HepG2 (cell line): Measurements from ENCODE around the gene MED13. TPM values are rescaled to one million over a fixed set of nuclear protein-coding genes. Genes with fewer than 3 reads are reported as not detected.

ENCODE experiments used
- AKNA ChIP-seq: sonication (generic); formaldehyde crosslinking; IDR thresholded peaks from 2 replicates; pipeline ENCODE4 v1.4.0; 2020; ENCODE audit warnings: missing genetic modification reagents, borderline replicate concordance
- BRCA1 ChIP-seq: sonication (generic); formaldehyde crosslinking; IDR thresholded peaks from 2 replicates; pipeline ENCODE4 v1.4.0; 2020; ENCODE audit warnings: missing genetic modification reagents
- CEBPG ChIP-seq: IDR thresholded peaks from 2 replicates; pipeline ENCODE4 v1.6.1; 2016
- DNMT1 ChIP-seq: sonication (generic); formaldehyde crosslinking; IDR thresholded peaks from 2 replicates; pipeline ENCODE4 v1.5.1; 2020; ENCODE audit warnings: mild to moderate bottlenecking, missing genetic modification reagents
- GZF1 ChIP-seq: sonication (generic); formaldehyde crosslinking; IDR thresholded peaks from 2 replicates; pipeline ENCODE4 v1.5.1; 2020; ENCODE audit warnings: mild to moderate bottlenecking, missing genetic modification reagents
- HNRNPH1 ChIP-seq: fragments of 200-400 bp; formaldehyde crosslinking; optimal IDR thresholded peaks from 2 replicates; pipeline ENCODE3; 2017; ENCODE audit warnings: mild to moderate bottlenecking, low read depth, low read length
- KDM4B ChIP-seq: sonication (generic); formaldehyde crosslinking; IDR thresholded peaks from 2 replicates; pipeline ENCODE4 v1.4.0; 2020; ENCODE audit warnings: missing genetic modification reagents
- MBD4 ChIP-seq: IDR thresholded peaks from 2 replicates; pipeline ENCODE4 v1.6.1; 2012; ENCODE audit warnings: low read length, inconsistent platforms, borderline replicate concordance
- SP2 ChIP-seq: sonication (generic); formaldehyde crosslinking; IDR thresholded peaks from 2 replicates; pipeline ENCODE4 v1.5.1; 2020; ENCODE audit warnings: mild to moderate bottlenecking, missing genetic modification reagents
- SUZ12 ChIP-seq: fragments of 150-350 bp; IDR thresholded peaks from 2 replicates; pipeline ENCODE4 v1.6.1; 2014; ENCODE audit warnings: low read depth, low read length
- TFAP4 ChIP-seq: sonication (generic); IDR thresholded peaks from 2 replicates; pipeline ENCODE4 v1.6.1; 2016; ENCODE audit warnings: low read depth, borderline replicate concordance
- TFDP1 ChIP-seq: IDR thresholded peaks from 2 replicates; pipeline ENCODE4 v1.6.1; 2016; ENCODE audit warnings: missing compliant biosample characterization, missing genetic modification reagents, borderline replicate concordance
- TFDP2 ChIP-seq: sonication (generic); formaldehyde crosslinking; IDR thresholded peaks from 2 replicates; pipeline ENCODE4 v1.4.0; 2020; ENCODE audit warnings: missing genetic modification reagents
- ZC3H4 ChIP-seq: sonication (generic); formaldehyde crosslinking; IDR thresholded peaks from 2 replicates; pipeline ENCODE4 v1.4.0; 2020; ENCODE audit warnings: missing genetic modification reagents, borderline replicate concordance
- ZFP91 ChIP-seq: sonication (generic); formaldehyde crosslinking; IDR thresholded peaks from 2 replicates; pipeline ENCODE4 v1.9.0; 2022; ENCODE audit warnings: missing genetic modification reagents, mild to moderate bottlenecking, borderline replicate concordance
- ZNF138 ChIP-seq: sonication (generic); formaldehyde crosslinking; IDR thresholded peaks from 2 replicates; pipeline ENCODE4 v1.5.0; 2020; ENCODE audit warnings: mild to moderate bottlenecking, low read depth, missing genetic modification reagents
- ZNF20 ChIP-seq: sonication (generic); formaldehyde crosslinking; IDR thresholded peaks from 2 replicates; pipeline ENCODE4 v1.4.0; 2020; ENCODE audit warnings: mild to moderate bottlenecking, moderate library complexity, missing genetic modification reagents
- ZNF543 ChIP-seq: sonication (generic); formaldehyde crosslinking; IDR thresholded peaks from 2 replicates; pipeline ENCODE4 v1.4.0; 2020; ENCODE audit warnings: mild to moderate bottlenecking, missing genetic modification reagents
- ZNF644 ChIP-seq: IDR thresholded peaks from 2 replicates; pipeline ENCODE4 v1.6.1; 2016; ENCODE audit warnings: low read depth
- ZNF850 ChIP-seq: sonication (generic); formaldehyde crosslinking; conservative IDR thresholded peaks from 2 replicates; pipeline ENCODE4 v1.9.0; 2021; ENCODE audit warnings: mild to moderate bottlenecking, missing genetic modification reagents
- polyA plus RNA-seq, 8 experiments: library from polyadenylated mRNA; depleted of rRNA in 3 of 8; stranded (reverse) in 7 of 8; unstranded in 1 of 8; fragments of >200 nt; fragmentation: Illumina TruSeq in 4 of 8; extraction: Trizol in 4 of 8; gene quantifications; 2 replicates each; pipeline versions ENCODE4 v1.2.1 to v1.2.3, GENCODE V29; 2011 to 2016; ENCODE audit warnings: low read depth in 4 of 8, missing spikeins in 1 of 8, mixed read lengths in 1 of 8; ENCODE audit not compliant: insufficient read depth in 1 of 8
- total RNA-seq, 5 experiments: library from RNA; depleted of rRNA; stranded (reverse); fragments of >200 nt; fragmentation: Illumina TruSeq; extraction: Trizol; gene quantifications; 2 replicates each; pipeline ENCODE4 v1.2.3, GENCODE V29; 2016; ENCODE audit warnings: low read depth in 1 of 5

MED13 gene
- total and polyA plus RNA-seq, 2 of the 13 experiments (the other 11 are each of a cell fraction or from before 2014, with no cell fraction given) = 27.4 to 69.1 TPM

- peak; percentile 97 for TF ChIP-seq ZFP91 (CRISPR knock-in tag)
- TF ChIP-seq ZNF850 = 0 out of 2 replicates have a peak, but pooled peaks have one; percentile 70
- peak; percentile 21; the same call in 1 of the 2 replicates for TF ChIP-seq TFDP1
- TF ChIP-seq TFAP4 = 0 out of 2 replicates have a peak, but pooled peaks have one; percentile 5
- TF ChIP-seq ZNF138 (CRISPR knock-in tag) = 0 out of 2 replicates have a peak, but pooled peaks have one; percentile 84
- TF ChIP-seq KDM4B (CRISPR knock-in tag) = peak; percentile 77; the same call in 1 of the 2 replicates
- no peak for TF ChIP-seq CEBPG (CRISPR knock-in tag)
- no peak for TF ChIP-seq DNMT1 (CRISPR knock-in tag)
- no peak for TF ChIP-seq SUZ12
- TF ChIP-seq MBD4 = no peak
- peak; percentile 98 for TF ChIP-seq ZNF543 (CRISPR knock-in tag)
- no peak for TF ChIP-seq ZNF644
- no peak for TF ChIP-seq ZNF20 (CRISPR knock-in tag)
- TF ChIP-seq BRCA1 = no peak
- TF ChIP-seq GZF1 (CRISPR knock-in tag) = peak; percentile 84
- TF ChIP-seq SP2 (CRISPR knock-in tag) = no peak
- peak; percentile 76; the same call in 1 of the 2 replicates for TF ChIP-seq AKNA (CRISPR knock-in tag)
- peak; percentile 51 for TF ChIP-seq HNRNPH1
- peak; percentile 93; the same call in 1 of the 2 replicates for TF ChIP-seq ZC3H4 (CRISPR knock-in tag)
- TF ChIP-seq TFDP2 (CRISPR knock-in tag) = peak; percentile 50; the same call in 1 of the 2 replicates
Measured at GRCh38 chr17:61927208-61928100, 137.6 kb downstream of the MED13 start, which contains the start of gene INTS2 (continued).
